Testis (tissue), 2 donors: ENCODE results near the gene TPRN.

ENCODE experiments used
- POLR2A ChIP-seq: fragments of 450-650 bp; IDR thresholded peaks from one replicate; pipeline ENCODE4 v1.6.1; 2017; ENCODE audit warnings: antibody characterized with exemption, mild to moderate bottlenecking, moderate library complexity
- TF ChIP-seq, protein P1 (sequence below), 3 experiments: fragments of 450-650 bp in 2 of 3; fragments of 200-600 bp in 1 of 3; sonication (generic) in 1 of 3; IDR thresholded peaks; one replicate each; pipeline ENCODE4 v1.5.1; 2016 to 2019; ENCODE audit warnings: antibody characterized with exemption in 3 of 3, mild to moderate bottlenecking in 2 of 3, moderate library complexity in 1 of 3

DNA sequence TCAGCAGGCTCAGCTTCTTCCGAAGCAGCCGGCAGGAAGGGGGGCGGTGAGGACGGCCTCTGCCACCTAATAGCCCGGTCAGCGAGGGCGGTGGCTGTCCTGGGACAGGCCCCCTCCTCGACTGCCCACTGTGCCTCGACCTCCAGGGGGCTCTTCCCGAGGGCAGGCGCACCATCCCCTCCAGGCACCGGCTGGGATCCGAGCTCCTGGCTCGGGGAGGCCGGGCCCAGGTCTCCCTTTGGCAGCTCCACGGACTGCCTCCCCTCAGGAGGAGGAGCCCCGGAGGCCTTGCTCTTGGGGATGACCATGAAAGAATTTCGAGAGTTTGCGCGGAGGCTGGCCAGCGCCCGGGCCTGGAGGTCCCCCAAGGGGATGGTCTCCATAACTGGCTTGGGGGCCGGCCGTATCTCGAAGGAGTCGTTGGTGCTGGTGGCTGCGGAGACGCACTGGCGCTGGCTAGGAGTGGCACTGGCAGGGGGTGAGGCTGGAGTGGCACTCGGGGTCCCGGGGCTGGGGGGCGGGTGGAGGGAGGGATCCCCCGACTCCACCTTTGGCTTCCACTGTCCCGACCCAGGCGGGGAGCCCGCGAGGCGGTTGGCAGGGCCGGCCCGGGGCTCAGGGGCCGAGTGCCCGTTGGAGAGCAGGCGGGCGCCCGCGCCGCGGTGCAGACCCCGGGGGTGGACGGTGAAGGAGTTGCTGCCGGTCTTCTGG is 975 bp downstream of the TPRN start:
- no peak for TF ChIP-seq POLR2A
- TF ChIP-seq, protein P1, sequence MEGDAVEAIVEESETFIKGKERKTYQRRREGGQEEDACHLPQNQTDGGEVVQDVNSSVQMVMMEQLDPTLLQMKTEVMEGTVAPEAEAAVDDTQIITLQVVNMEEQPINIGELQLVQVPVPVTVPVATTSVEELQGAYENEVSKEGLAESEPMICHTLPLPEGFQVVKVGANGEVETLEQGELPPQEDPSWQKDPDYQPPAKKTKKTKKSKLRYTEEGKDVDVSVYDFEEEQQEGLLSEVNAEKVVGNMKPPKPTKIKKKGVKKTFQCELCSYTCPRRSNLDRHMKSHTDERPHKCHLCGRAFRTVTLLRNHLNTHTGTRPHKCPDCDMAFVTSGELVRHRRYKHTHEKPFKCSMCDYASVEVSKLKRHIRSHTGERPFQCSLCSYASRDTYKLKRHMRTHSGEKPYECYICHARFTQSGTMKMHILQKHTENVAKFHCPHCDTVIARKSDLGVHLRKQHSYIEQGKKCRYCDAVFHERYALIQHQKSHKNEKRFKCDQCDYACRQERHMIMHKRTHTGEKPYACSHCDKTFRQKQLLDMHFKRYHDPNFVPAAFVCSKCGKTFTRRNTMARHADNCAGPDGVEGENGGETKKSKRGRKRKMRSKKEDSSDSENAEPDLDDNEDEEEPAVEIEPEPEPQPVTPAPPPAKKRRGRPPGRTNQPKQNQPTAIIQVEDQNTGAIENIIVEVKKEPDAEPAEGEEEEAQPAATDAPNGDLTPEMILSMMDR (IDR thresholded peaks at IDR 0.05), result no peak
